HepG2 (cell line): ENCODE results near the gene LINC00237. TPM values are rescaled to one million over a fixed set of nuclear protein-coding genes. Genes with fewer than 3 reads are reported as not detected.

ENCODE experiments used
- AKAP8 ChIP-seq: sonication (generic); formaldehyde crosslinking; IDR thresholded peaks from 2 replicates; pipeline ENCODE4 v1.5.1; 2020; ENCODE audit warnings: mild to moderate bottlenecking, missing genetic modification reagents
- CBFB ChIP-seq: sonication (generic); formaldehyde crosslinking; IDR thresholded peaks from 2 replicates; pipeline ENCODE4 v1.4.0; 2020; ENCODE audit warnings: missing genetic modification reagents
- CREB1 ChIP-seq, 2 experiments: fragments of 450-650 bp in 1 of 2; IDR thresholded peaks; 2 replicates each; pipeline ENCODE4 v1.6.1; 2016 to 2017; ENCODE audit warnings: control low read depth in 1 of 2, mild to moderate bottlenecking in 1 of 2, missing compliant biosample characterization in 1 of 2, missing genetic modification characterization in 1 of 2
- GMEB2 ChIP-seq: IDR thresholded peaks from 2 replicates; pipeline ENCODE4 v1.6.1; 2016; ENCODE audit warnings: missing biosample characterization, missing genetic modification reagents, low read depth
- GPBP1L1 ChIP-seq: sonication (generic); formaldehyde crosslinking; IDR thresholded peaks from 2 replicates; pipeline ENCODE4 v1.5.0; 2020; ENCODE audit warnings: mild to moderate bottlenecking, missing genetic modification reagents
- GZF1 ChIP-seq: sonication (generic); formaldehyde crosslinking; IDR thresholded peaks from 2 replicates; pipeline ENCODE4 v1.5.1; 2020; ENCODE audit warnings: mild to moderate bottlenecking, missing genetic modification reagents
- LCORL ChIP-seq, 2 experiments: fragments of 450-650 bp in 1 of 2; sonication (generic) in 1 of 2; formaldehyde crosslinking in 1 of 2; IDR thresholded peaks; 2 replicates each; pipeline versions ENCODE4 v1.5.0 to v1.6.1; 2017 to 2020; ENCODE audit warnings: antibody characterized with exemption in 1 of 2, missing genetic modification reagents in 1 of 2
- MXD3 ChIP-seq: IDR thresholded peaks from 2 replicates; pipeline ENCODE4 v1.6.1; 2016; ENCODE audit warnings: mild to moderate bottlenecking, missing biosample characterization, missing genetic modification reagents
- NFYB ChIP-seq: sonication (generic); formaldehyde crosslinking; IDR thresholded peaks from 2 replicates; pipeline ENCODE4 v1.4.0; 2020; ENCODE audit warnings: missing genetic modification reagents
- TCF7 ChIP-seq: sonication (generic); IDR thresholded peaks from 2 replicates; pipeline ENCODE4 v1.6.1; 2016; ENCODE audit warnings: antibody characterized with exemption, low read depth
- ZBTB21 ChIP-seq: sonication (generic); formaldehyde crosslinking; IDR thresholded peaks from 2 replicates; pipeline ENCODE4 v1.4.0; 2020; ENCODE audit warnings: missing genetic modification reagents
- ZBTB34 ChIP-seq: sonication (generic); formaldehyde crosslinking; IDR thresholded peaks from 2 replicates; pipeline ENCODE4 v1.8.0; 2022; ENCODE audit warnings: mild to moderate bottlenecking, missing genetic modification reagents
- ZGPAT ChIP-seq: IDR thresholded peaks from 2 replicates; pipeline ENCODE4 v1.6.1; 2016; ENCODE audit warnings: mild to moderate bottlenecking
- ZNF20 ChIP-seq: sonication (generic); formaldehyde crosslinking; IDR thresholded peaks from 2 replicates; pipeline ENCODE4 v1.4.0; 2020; ENCODE audit warnings: mild to moderate bottlenecking, moderate library complexity, missing genetic modification reagents
- ZNF790 ChIP-seq: sonication (generic); formaldehyde crosslinking; IDR thresholded peaks from 2 replicates; pipeline ENCODE4 v1.8.0; 2022; ENCODE audit warnings: missing genetic modification reagents, mild to moderate bottlenecking, borderline replicate concordance
- ZNF878 ChIP-seq: sonication (generic); formaldehyde crosslinking; IDR thresholded peaks from 2 replicates; pipeline ENCODE4 v1.8.1; 2023; ENCODE audit warnings: mild to moderate bottlenecking, missing genetic modification reagents, moderate library complexity
- ZSCAN20 ChIP-seq: sonication (generic); formaldehyde crosslinking; IDR thresholded peaks from 2 replicates; pipeline ENCODE4 v1.4.0; 2020; ENCODE audit warnings: missing genetic modification reagents, mild to moderate bottlenecking, borderline replicate concordance
- ZXDC ChIP-seq: sonication (generic); formaldehyde crosslinking; IDR thresholded peaks from 2 replicates; pipeline ENCODE4 v1.5.0; 2020; ENCODE audit warnings: mild to moderate bottlenecking, missing genetic modification reagents
- polyA plus RNA-seq, 8 experiments: library from polyadenylated mRNA; depleted of rRNA in 3 of 8; stranded (reverse) in 7 of 8; unstranded in 1 of 8; fragments of >200 nt; fragmentation: Illumina TruSeq in 4 of 8; extraction: Trizol in 4 of 8; gene quantifications; 2 replicates each; pipeline versions ENCODE4 v1.2.1 to v1.2.3, GENCODE V29; 2011 to 2016; ENCODE audit warnings: low read depth in 4 of 8, missing spikeins in 1 of 8, mixed read lengths in 1 of 8; ENCODE audit not compliant: insufficient read depth in 1 of 8
- total RNA-seq, 5 experiments: library from RNA; depleted of rRNA; stranded (reverse); fragments of >200 nt; fragmentation: Illumina TruSeq; extraction: Trizol; gene quantifications; 2 replicates each; pipeline ENCODE4 v1.2.3, GENCODE V29; 2016; ENCODE audit warnings: low read depth in 1 of 5
- TF ChIP-seq, protein P1 (sequence below): sonication (generic); formaldehyde crosslinking; conservative IDR thresholded peaks from 2 replicates; pipeline ENCODE4 v1.4.0; 2020; ENCODE audit warnings: missing genetic modification reagents

LINC00237 gene
- total and polyA plus RNA-seq, 2 of the 13 experiments (the other 11 are each of a cell fraction or from before 2014, with no cell fraction given): not detected

GRCh38 chr20:21127201-21127981 is 21.2 kb upstream of the LINC00237 start (continued):
- TF ChIP-seq GMEB2 (CRISPR knock-in tag) (no peak), TCF7 (no peak), CBFB (CRISPR knock-in tag) (no peak), ZGPAT (CRISPR knock-in tag) (no peak), ZNF20 (CRISPR knock-in tag) (no peak), ZXDC (CRISPR knock-in tag) (no peak), ZNF878 (CRISPR knock-in tag) (no peak), CREB1 (IDR thresholded peaks at IDR 0.05) (no peak), CREB1 (CRISPR knock-in tag; IDR thresholded peaks at IDR 0.05) (no peak), ZNF790 (CRISPR knock-in tag) (no peak), MXD3 (CRISPR knock-in tag) (no peak), GPBP1L1 (CRISPR knock-in tag) (no peak), ZBTB34 (CRISPR knock-in tag) (no peak), LCORL (IDR thresholded peaks at IDR 0.05) (no peak), LCORL (CRISPR knock-in tag; IDR thresholded peaks at IDR 0.05) (no peak), ZSCAN20 (CRISPR knock-in tag) (no peak), AKAP8 (no peak), NFYB (CRISPR knock-in tag) (no peak), GZF1 (CRISPR knock-in tag) (no peak), ZBTB21 (CRISPR knock-in tag) (no peak)
- TF ChIP-seq, protein P1, sequence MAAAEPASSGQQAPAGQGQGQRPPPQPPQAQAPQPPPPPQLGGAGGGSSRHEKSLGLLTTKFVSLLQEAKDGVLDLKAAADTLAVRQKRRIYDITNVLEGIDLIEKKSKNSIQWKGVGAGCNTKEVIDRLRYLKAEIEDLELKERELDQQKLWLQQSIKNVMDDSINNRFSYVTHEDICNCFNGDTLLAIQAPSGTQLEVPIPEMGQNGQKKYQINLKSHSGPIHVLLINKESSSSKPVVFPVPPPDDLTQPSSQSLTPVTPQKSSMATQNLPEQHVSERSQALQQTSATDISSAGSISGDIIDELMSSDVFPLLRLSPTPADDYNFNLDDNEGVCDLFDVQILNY (CRISPR knock-in tag): no peak
